GM12878 (cell line): ENCODE results near the gene MSANTD2. TPM values are rescaled to one million over a fixed set of nuclear protein-coding genes. Genes with fewer than 3 reads are reported as not detected.

ENCODE experiments used
- ATF2 ChIP-seq: IDR thresholded peaks from 2 replicates; pipeline ENCODE4 v1.6.1; 2012; ENCODE audit warnings: low read length, inconsistent platforms
- BCL11A ChIP-seq: IDR thresholded peaks from 2 replicates; pipeline ENCODE4 v1.6.1; 2011; ENCODE audit warnings: low read depth, low read length
- CTCF ChIP-seq, 3 experiments: IDR thresholded peaks in 2 of 3; conservative IDR thresholded peaks in 1 of 3; 2 replicates each; pipeline ENCODE4 v1.5.1; 2011; ENCODE audit warnings: low read depth in 3 of 3, low read length in 3 of 3, mild to moderate bottlenecking in 3 of 3, control low read depth in 2 of 3, moderate library complexity in 2 of 3, inconsistent platforms in 1 of 3, mixed read lengths in 1 of 3; ENCODE audit not compliant: control insufficient read depth in 2 of 3, insufficient read depth in 1 of 3; ENCODE audit errors: extremely low read depth in 1 of 3
- DPF2 ChIP-seq: fragments of 450-650 bp; IDR thresholded peaks from 2 replicates; pipeline ENCODE4 v1.6.1; 2017; ENCODE audit warnings: mild to moderate bottlenecking
- MEF2B ChIP-seq: fragments of 450-650 bp; IDR thresholded peaks from 2 replicates; pipeline ENCODE4 v1.6.1; 2018; ENCODE audit warnings: mild to moderate bottlenecking, moderate library complexity; ENCODE audit not compliant: partially characterized antibody, poor library complexity, severe bottlenecking
- MLLT1 ChIP-seq: fragments of 450-650 bp; IDR thresholded peaks from 2 replicates; pipeline ENCODE4 v1.6.1; 2016; ENCODE audit warnings: mild to moderate bottlenecking
- MTA2 ChIP-seq: fragments of 450-650 bp; IDR thresholded peaks from 2 replicates; pipeline ENCODE4 v1.6.1; 2016; ENCODE audit warnings: low read depth, mild to moderate bottlenecking, moderate library complexity
- NKRF ChIP-seq: fragments of 450-650 bp; conservative IDR thresholded peaks from 2 replicates; pipeline ENCODE4 v1.6.1; 2017; ENCODE audit warnings: mild to moderate bottlenecking, moderate library complexity
- NRF1 ChIP-seq: conservative IDR thresholded peaks from 2 replicates; pipeline ENCODE4 v1.6.1; 2011; ENCODE audit warnings: mild to moderate bottlenecking, low read depth, low read length, improper control_type of control experiment
- PBX3 ChIP-seq: IDR thresholded peaks from 2 replicates; pipeline ENCODE4 v1.6.1; 2011; ENCODE audit warnings: mild to moderate bottlenecking, low read depth, low read length, moderate library complexity; ENCODE audit not compliant: insufficient replicate concordance
- RFX5 ChIP-seq: IDR thresholded peaks from 2 replicates; pipeline ENCODE4 v1.6.1; 2011; ENCODE audit warnings: low read depth, low read length, improper control_type of control experiment
- SMARCA5 ChIP-seq: fragments of 450-650 bp; IDR thresholded peaks from 2 replicates; pipeline ENCODE4 v1.6.1; 2017; ENCODE audit warnings: mild to moderate bottlenecking
- SP1 ChIP-seq: IDR thresholded peaks from one replicate; pipeline ENCODE4 v1.6.1; 2011; ENCODE audit warnings: low read depth, low read length
- SREBF1 ChIP-seq: IDR thresholded peaks from 2 replicates; pipeline ENCODE4 v1.6.1; 2012; ENCODE audit warnings: mild to moderate bottlenecking, low read length
- SREBF2 ChIP-seq: IDR thresholded peaks from 2 replicates; pipeline ENCODE4 v1.6.1; 2012; ENCODE audit warnings: mild to moderate bottlenecking, low read length
- ZBTB4 ChIP-seq: fragments of 450-650 bp; formaldehyde crosslinking; IDR thresholded peaks from 2 replicates; pipeline ENCODE4 v1.4.0; 2022; ENCODE audit warnings: mild to moderate bottlenecking, moderate library complexity
- ZNF217 ChIP-seq: fragments of 450-650 bp; IDR thresholded peaks from 2 replicates; pipeline ENCODE4 v1.6.1; 2017; ENCODE audit warnings: antibody characterized with exemption, mild to moderate bottlenecking
- polyA plus RNA-seq, 11 experiments: library from polyadenylated mRNA; depleted of rRNA in 4 of 11; unstranded in 6 of 11; stranded (reverse) in 5 of 11; fragments of >200 nt; fragmentation: Nextera tagmentation in 4 of 11; fragmentation: Illumina TruSeq in 1 of 11; extraction: Ambion mirVana in 4 of 11; extraction: Trizol in 1 of 11; gene quantifications; 1 replicate in 1 of 11; 2 replicates in 10 of 11; pipeline versions ENCODE4 v1.2.1 to v1.2.3, GENCODE V29; 2011 to 2016; ENCODE audit warnings: inconsistent platforms in 2 of 11, missing spikeins in 2 of 11, low read depth in 1 of 11
- total RNA-seq, 4 experiments: library from RNA; depleted of rRNA in 3 of 4; stranded (reverse); fragments of >200 nt in 3 of 4; fragmentation: Illumina TruSeq in 1 of 4; extraction: Trizol in 1 of 4; gene quantifications; 2 replicates each; pipeline versions ENCODE4 v1.2.1 to v1.2.3, GENCODE V29; 2013 to 2021

The MSANTD2 gene
- total and polyA plus RNA-seq, 10 of the 15 experiments (the other 5 are each of a cell fraction or from before 2014, with no cell fraction given) = 3.0 to 12.4 (median 8.0) TPM

GRCh38 chr11:124746621-124747243, 53.5 kb downstream of the MSANTD2 start (continued):
- TF ChIP-seq ZBTB4 (no peak), RFX5 (no peak), SREBF1 (no peak), CTCF (IDR thresholded peaks at IDR 0.05 in 2 of 3, conservative IDR thresholded peaks at IDR 0.05 in 1 of 3; ENCODE audit: control insufficient read depth in 2 of 3, extremely low read depth in 1 of 3, insufficient read depth in 1 of 3, low read depth in 3 of 3, low read length in 3 of 3) (peak; percentile 66 to 79 (median 78)), NKRF (peak; percentile 50; the same call in 1 of the 2 replicates), SP1 (no peak), SREBF2 (no peak), MEF2B (peak; percentile 38), ZNF217 (no peak), SMARCA5 (0 out of 2 replicates have a peak, but pooled peaks have one; percentile 78), MTA2 (0 out of 2 replicates have a peak, but pooled peaks have one; percentile 28), ATF2 (no peak), BCL11A (no peak), MLLT1 (no peak), DPF2 (peak; percentile 41), NRF1 (no peak), PBX3 (no peak)
